ENCODE data around the gene CNTN4.

Gene CNTN4

DNA sequence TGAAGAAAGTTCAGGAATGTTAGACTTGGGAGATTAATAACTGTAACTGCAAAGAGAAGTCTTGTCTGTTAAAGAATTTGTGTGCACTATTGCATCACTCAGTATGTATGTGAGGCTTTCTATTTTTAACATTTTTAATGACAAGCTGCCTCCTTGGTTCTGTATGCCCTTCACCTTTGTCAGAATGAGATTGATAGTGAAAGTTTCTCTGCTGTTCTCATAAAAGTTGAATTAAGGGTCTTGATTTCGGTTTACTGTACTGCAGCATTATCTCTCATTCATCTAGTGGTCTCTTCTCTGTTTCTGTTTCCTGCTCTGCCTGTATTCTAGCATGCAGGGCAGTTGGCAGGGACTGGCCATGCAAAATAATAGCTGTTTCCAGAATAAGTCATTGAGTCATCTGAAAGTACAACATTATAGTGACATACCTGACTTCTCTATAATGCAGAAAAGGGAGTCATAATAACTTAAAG lies 556.6 kb downstream of the CNTN4 start:
- Histone ChIP-seq H3K36me3 (ENCODE audit: control insufficient read depth, insufficient read depth, low read length, severe bottlenecking) (no peaks in the 10 kb centered on the region), H3K4me1 (ENCODE audit: control insufficient read depth, insufficient read depth, low read length) (peaks cover 4% of the 10 kb centered on the region), H3K4me3 (ENCODE audit: low read length) (no peak overlapping the region), H3K9me3 (ENCODE audit: control insufficient read depth, low read length) (no peaks in the 10 kb centered on the region), H3K9ac (ENCODE audit: low read length) (no peak overlapping the region), H3K27me3 (replicated peaks; ENCODE audit: control insufficient read depth, insufficient read depth, low read length) (no peaks in the 10 kb centered on the region)
- no peak for DNase-seq (ENCODE audit: low read depth)

DNA sequence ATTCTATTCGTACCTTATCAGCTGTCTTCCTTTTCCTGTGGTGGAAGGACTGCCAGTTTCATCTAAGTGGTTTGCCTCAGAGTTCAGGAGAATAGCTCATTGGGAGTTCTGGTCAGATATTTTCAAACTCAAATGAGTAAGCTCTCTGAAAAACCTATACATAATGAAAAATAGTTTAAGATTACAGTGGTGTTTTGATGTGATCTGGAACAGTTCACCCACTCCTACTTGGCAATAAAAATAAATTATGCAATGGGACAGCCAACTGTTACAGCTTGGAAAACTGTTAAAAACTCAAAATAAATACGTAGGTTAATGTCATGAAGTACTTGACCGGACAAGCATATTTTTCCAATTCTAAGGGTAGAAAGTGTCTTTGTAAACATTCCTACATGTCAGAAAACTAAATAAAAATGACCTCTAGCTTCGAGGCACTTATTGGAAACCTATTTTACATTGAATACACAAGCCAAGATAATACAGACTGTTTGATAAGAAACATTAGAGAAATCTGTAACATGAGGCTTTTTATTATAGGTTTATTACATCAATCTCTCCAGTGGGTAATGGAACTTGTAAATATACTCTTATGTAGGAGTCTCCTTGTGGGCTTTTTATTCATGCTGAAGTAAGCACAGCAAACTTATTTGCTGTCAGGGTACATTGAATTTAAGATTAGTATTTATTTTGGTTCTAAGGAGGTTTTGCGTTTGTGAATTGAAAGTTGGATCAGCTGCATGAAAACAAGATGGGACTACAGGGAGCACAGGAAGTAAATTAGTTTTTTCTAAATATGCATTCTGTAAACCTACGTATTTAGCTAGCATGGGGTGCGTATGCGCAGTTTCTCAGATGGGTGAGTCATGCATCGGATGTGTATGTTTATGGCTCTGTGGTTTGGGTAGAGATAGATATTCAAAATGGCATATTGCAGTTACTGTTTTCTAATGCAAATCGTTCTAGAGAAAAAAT lies 558.4 kb downstream of the CNTN4 start:
- H3K9ac ChIP-seq (ENCODE audit: low read length), result no peak overlapping the region
- no peaks in the 10 kb centered on the region for H3K27me3 ChIP-seq (replicated peaks; ENCODE audit: control insufficient read depth, insufficient read depth, low read length)
- no peak overlapping the region for H3K4me3 ChIP-seq (ENCODE audit: low read length)
- peaks cover 4% of the 10 kb centered on the region for H3K4me1 ChIP-seq (ENCODE audit: control insufficient read depth, insufficient read depth, low read length)
- no peaks in the 10 kb centered on the region for H3K9me3 ChIP-seq (ENCODE audit: control insufficient read depth, low read length)
- no peak for DNase-seq (ENCODE audit: low read depth)
- no peaks in the 10 kb centered on the region for H3K36me3 ChIP-seq (ENCODE audit: control insufficient read depth, insufficient read depth, low read length, severe bottlenecking)

DNA sequence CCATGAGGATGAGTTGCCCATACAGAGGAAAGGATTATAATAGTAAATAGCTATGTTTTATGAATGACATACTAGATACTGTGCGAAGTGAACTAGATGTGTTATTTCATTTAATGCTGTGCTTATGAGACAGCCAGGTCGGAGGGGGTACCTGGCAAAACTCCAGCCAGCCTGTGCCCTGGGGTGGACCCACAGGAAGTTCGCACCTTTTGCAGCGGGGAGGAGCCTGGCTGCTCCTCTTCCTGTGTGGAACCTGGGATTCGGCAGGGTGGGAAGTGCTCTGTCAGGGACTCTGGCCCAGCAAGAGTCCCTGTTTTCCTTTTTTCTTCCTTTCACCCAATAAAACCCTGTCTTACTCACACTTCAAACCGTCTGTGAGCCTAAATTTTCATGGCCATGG lies 559.3 kb downstream of the CNTN4 start:
- no peak overlapping the region for H3K9ac ChIP-seq (ENCODE audit: low read length)
- H3K4me3 ChIP-seq (ENCODE audit: low read length), result no peak overlapping the region
- DNase-seq (ENCODE audit: low read depth), result no peak
- H3K9me3 ChIP-seq (ENCODE audit: control insufficient read depth, low read length), result no peaks in the 10 kb centered on the region
- peaks cover 4% of the 10 kb centered on the region for H3K4me1 ChIP-seq (ENCODE audit: control insufficient read depth, insufficient read depth, low read length)
- no peaks in the 10 kb centered on the region for H3K27me3 ChIP-seq (replicated peaks; ENCODE audit: control insufficient read depth, insufficient read depth, low read length)
- no peaks in the 10 kb centered on the region for H3K36me3 ChIP-seq (ENCODE audit: control insufficient read depth, insufficient read depth, low read length, severe bottlenecking)

DNA sequence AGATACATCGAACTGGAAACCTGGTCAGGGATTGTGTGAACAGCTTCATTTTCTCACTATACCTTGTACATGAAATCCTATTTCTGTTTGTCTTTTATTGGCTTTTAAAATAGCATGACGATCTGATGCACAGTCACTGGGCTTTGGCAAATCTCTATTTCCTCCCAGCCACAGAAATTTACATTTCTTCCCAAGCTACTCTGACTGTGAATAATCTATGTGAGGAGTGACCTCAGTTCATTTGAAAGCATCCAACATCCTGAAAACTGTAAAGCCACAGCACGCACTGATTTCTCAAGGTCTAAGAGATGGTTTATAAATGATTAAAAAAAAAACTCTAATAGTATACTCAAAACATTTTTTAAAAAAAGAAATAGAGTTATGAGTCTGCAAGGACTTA lies 561.2 kb downstream of the CNTN4 start:
- Histone ChIP-seq H3K27me3 (replicated peaks; ENCODE audit: control insufficient read depth, insufficient read depth, low read length) (no peaks in the 10 kb centered on the region), H3K36me3 (ENCODE audit: control insufficient read depth, insufficient read depth, low read length, severe bottlenecking) (no peaks in the 10 kb centered on the region), H3K9me3 (ENCODE audit: control insufficient read depth, low read length) (no peaks in the 10 kb centered on the region), H3K9ac (ENCODE audit: low read length) (no peak overlapping the region), H3K4me3 (ENCODE audit: low read length) (no peak overlapping the region), H3K4me1 (ENCODE audit: control insufficient read depth, insufficient read depth, low read length) (peaks cover 4% of the 10 kb centered on the region)
- no peak for DNase-seq (ENCODE audit: low read depth)

DNA sequence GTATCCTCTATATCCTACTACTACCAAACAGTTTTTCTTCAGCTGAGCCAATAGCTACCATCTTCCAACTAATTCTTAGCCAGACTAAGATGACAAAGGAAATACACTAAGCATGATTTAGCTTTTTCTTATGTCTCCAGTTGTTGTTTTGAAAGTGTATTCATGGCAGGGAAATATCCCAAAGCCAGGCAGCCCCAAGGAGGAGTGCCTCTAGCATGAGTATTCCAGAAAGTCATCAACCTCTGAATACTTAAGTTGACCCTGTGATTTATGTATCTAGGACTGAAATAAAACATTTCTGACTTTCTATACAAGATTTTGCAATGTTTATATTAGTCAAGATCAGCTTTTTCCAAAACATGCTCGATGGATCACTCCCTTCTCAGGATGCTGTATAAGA lies 562.4 kb downstream of the CNTN4 start:
- no peaks in the 10 kb centered on the region for H3K36me3 ChIP-seq (ENCODE audit: control insufficient read depth, insufficient read depth, low read length, severe bottlenecking)
- no peak for DNase-seq (ENCODE audit: low read depth)
- no peak overlapping the region for H3K4me3 ChIP-seq (ENCODE audit: low read length)
- H3K4me1 ChIP-seq (ENCODE audit: control insufficient read depth, insufficient read depth, low read length), result peaks cover 4% of the 10 kb centered on the region
- H3K9me3 ChIP-seq (ENCODE audit: control insufficient read depth, low read length), result no peaks in the 10 kb centered on the region
- no peak overlapping the region for H3K9ac ChIP-seq (ENCODE audit: low read length)
- H3K27me3 ChIP-seq (replicated peaks; ENCODE audit: control insufficient read depth, insufficient read depth, low read length), result no peaks in the 10 kb centered on the region

DNA sequence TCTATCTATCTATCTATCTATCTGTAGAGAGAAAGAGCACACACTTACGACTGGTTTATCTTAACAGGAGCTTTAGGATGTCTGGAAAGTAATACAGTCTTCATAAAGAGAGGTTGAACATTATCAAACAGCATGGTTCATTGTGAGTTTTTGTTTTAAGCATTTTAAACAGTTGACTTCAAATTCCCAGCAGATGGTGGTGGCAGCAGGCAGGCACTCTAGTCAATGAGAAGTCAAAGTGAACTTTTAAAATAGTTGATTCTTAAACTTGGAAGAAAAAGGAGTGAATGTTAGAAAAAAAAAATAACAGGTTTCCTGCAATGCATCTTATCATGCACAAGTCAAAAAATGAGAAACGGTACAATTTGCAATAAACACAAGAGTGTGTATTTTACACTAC lies 578.8 kb downstream of the CNTN4 start:
- Histone ChIP-seq H3K27me3 (replicated peaks; ENCODE audit: control insufficient read depth, insufficient read depth, low read length) (no peaks in the 10 kb centered on the region), H3K9me3 (ENCODE audit: control insufficient read depth, low read length) (no peaks in the 10 kb centered on the region), H3K4me1 (ENCODE audit: control insufficient read depth, insufficient read depth, low read length) (no peaks in the 10 kb centered on the region), H3K9ac (ENCODE audit: low read length) (no peak overlapping the region), H3K4me3 (ENCODE audit: low read length) (no peak overlapping the region), H3K36me3 (ENCODE audit: control insufficient read depth, insufficient read depth, low read length, severe bottlenecking) (no peaks in the 10 kb centered on the region)
- no peak for DNase-seq (ENCODE audit: low read depth)

DNA sequence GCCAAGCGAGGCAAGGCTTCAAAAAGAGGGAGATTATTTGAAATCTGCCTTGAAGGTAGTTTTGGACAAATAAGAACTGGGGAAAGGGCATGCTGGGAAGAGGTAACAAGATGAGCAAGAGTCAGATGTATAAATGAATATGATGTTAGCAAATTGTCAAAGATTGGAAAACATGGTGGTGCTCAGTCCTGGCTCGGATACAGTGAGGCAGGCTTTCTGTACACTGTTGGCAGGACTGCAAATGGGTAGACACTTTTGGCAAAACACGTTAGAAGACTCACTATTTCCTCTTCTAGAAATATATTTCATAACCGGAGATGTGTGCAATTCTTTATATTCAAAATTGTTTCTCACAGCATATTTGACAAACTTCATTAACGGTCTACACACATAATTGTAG lies 581.6 kb downstream of the CNTN4 start:
- H3K27me3 ChIP-seq (replicated peaks; ENCODE audit: control insufficient read depth, insufficient read depth, low read length), result no peaks in the 10 kb centered on the region
- no peaks in the 10 kb centered on the region for H3K36me3 ChIP-seq (ENCODE audit: control insufficient read depth, insufficient read depth, low read length, severe bottlenecking)
- no peaks in the 10 kb centered on the region for H3K4me1 ChIP-seq (ENCODE audit: control insufficient read depth, insufficient read depth, low read length)
- DNase-seq (ENCODE audit: low read depth), result no peak
- no peaks in the 10 kb centered on the region for H3K9me3 ChIP-seq (ENCODE audit: control insufficient read depth, low read length)
- H3K9ac ChIP-seq (ENCODE audit: low read length), result no peak overlapping the region
- no peak overlapping the region for H3K4me3 ChIP-seq (ENCODE audit: low read length)

DNA sequence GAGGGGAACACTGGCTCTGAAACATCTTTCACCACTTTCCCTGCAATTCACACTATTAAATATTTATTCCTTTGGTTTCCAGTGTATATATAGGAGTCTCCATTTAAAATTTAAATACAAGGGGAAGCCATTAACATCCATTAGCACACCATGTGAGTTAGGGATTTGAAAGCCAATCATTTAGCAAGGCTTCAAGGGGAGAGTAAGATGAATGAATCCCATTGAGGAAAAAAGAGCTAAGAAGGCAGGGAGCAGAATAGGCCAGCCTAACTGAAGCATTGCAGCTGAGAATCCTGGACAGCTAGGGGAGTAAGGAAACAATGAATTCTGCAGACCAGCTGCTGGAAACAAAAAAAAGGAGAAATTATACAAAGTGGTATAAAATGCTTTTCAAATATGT lies 585.4 kb downstream of the CNTN4 start:
- H3K36me3 ChIP-seq (ENCODE audit: control insufficient read depth, insufficient read depth, low read length, severe bottlenecking), result no peaks in the 10 kb centered on the region
- no peak overlapping the region for H3K4me3 ChIP-seq (ENCODE audit: low read length)
- no peaks in the 10 kb centered on the region for H3K9me3 ChIP-seq (ENCODE audit: control insufficient read depth, low read length)
- H3K27me3 ChIP-seq (replicated peaks; ENCODE audit: control insufficient read depth, insufficient read depth, low read length), result no peaks in the 10 kb centered on the region
- no peak for DNase-seq (ENCODE audit: low read depth)
- H3K9ac ChIP-seq (ENCODE audit: low read length), result no peak overlapping the region
- H3K4me1 ChIP-seq (ENCODE audit: control insufficient read depth, insufficient read depth, low read length), result no peaks in the 10 kb centered on the region

DNA sequence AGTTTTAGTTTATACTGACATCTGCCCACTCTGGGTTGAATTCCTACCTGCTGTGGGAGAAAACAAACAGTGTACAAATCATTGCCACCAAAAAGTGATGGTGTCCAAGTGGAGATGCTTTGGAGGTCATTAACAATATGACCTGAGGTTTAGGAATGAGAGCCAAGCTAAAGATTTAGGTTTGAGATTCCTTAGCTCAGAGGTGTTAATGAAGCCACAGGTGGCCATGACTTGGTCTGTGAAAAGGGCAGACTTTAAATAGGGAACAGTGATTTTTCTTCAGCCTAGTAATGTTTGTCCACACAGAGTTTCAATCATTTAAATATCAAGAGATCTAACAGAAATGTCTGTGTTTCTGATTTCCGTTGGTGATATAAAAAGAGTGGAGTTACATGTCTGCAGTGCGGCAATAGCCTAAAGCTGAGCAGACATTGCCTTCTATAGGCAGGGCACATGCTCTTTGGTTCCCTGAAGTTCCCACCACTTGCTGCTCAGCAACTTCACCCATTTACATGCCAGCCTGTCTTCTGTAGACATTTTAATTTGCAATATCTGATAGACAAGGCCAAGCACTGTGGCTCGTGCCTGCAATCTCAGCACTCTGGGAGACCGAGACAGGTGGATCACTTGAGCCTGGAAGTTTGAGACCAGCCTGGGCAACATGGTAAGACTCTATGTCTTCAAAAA lies 588.3 kb downstream of the CNTN4 start:
- Histone ChIP-seq H3K27me3 (replicated peaks; ENCODE audit: control insufficient read depth, insufficient read depth, low read length) (no peaks in the 10 kb centered on the region), H3K36me3 (ENCODE audit: control insufficient read depth, insufficient read depth, low read length, severe bottlenecking) (no peaks in the 10 kb centered on the region), H3K9ac (ENCODE audit: low read length) (no peak overlapping the region), H3K4me1 (ENCODE audit: control insufficient read depth, insufficient read depth, low read length) (no peaks in the 10 kb centered on the region), H3K4me3 (ENCODE audit: low read length) (no peak overlapping the region), H3K9me3 (ENCODE audit: control insufficient read depth, low read length) (no peaks in the 10 kb centered on the region)
- no peak for DNase-seq (ENCODE audit: low read depth)

DNA sequence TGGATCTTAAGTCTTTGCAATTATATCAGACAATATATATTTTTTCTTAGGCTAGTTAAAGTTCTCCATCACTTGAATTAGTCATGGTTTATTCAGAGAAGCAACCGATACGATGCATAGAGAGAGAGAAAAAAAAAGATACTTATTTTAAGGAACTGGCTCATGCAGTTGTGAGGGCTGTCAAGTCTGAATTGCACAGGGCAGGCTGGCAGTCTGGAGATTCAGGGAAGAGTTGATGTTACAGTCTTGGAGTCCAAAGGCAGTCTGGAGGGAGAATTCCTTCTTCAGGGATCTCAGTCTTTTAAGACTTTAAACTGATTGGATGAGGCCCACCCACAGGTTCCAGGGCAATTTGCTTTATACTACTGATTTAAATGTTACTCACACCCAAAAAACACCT lies 598.9 kb downstream of the CNTN4 start:
- no peaks in the 10 kb centered on the region for H3K27me3 ChIP-seq (replicated peaks; ENCODE audit: control insufficient read depth, insufficient read depth, low read length)
- H3K4me1 ChIP-seq (ENCODE audit: control insufficient read depth, insufficient read depth, low read length), result no peaks in the 10 kb centered on the region
- H3K4me3 ChIP-seq (ENCODE audit: low read length), result no peak overlapping the region
- no peaks in the 10 kb centered on the region for H3K36me3 ChIP-seq (ENCODE audit: control insufficient read depth, insufficient read depth, low read length, severe bottlenecking)
- no peak overlapping the region for H3K9ac ChIP-seq (ENCODE audit: low read length)
- H3K9me3 ChIP-seq (ENCODE audit: control insufficient read depth, low read length), result no peaks in the 10 kb centered on the region
- DNase-seq (ENCODE audit: low read depth), result no peak

DNA sequence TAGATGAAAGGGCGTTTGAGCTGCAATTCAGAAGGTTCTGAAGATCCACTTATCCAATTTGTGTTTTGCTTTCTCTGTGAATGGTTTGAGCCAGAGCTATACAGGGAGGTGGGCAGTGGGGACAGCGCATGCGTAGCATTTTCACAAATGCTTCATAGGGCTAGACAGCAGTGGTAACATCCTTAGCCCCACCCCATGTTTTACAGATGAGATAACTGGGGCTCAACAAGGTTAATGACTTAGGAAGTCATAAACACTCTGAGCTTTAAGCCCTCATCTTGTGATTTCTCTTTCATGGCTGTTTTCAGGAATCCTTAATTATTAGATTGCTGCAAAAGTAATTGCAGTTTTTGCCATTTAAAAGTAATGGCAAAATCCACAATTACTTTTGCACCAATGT lies 602.8 kb downstream of the CNTN4 start:
- no peaks in the 10 kb centered on the region for H3K4me1 ChIP-seq (ENCODE audit: control insufficient read depth, insufficient read depth, low read length)
- H3K27me3 ChIP-seq (replicated peaks; ENCODE audit: control insufficient read depth, insufficient read depth, low read length), result no peaks in the 10 kb centered on the region
- H3K4me3 ChIP-seq (ENCODE audit: low read length), result no peak overlapping the region
- no peaks in the 10 kb centered on the region for H3K36me3 ChIP-seq (ENCODE audit: control insufficient read depth, insufficient read depth, low read length, severe bottlenecking)
- H3K9ac ChIP-seq (ENCODE audit: low read length), result no peak overlapping the region
- H3K9me3 ChIP-seq (ENCODE audit: control insufficient read depth, low read length), result no peaks in the 10 kb centered on the region
- no peak for DNase-seq (ENCODE audit: low read depth)
